SK-N-SH treated with all-trans-retinoic acid at 6 μM for 48 hours (cell line): Measurements from ENCODE around the gene AMH.

ENCODE experiments used
- ARNTL ChIP-seq: fragments of 450-650 bp; formaldehyde crosslinking; IDR thresholded peaks from 2 replicates; pipeline ENCODE4 v1.5.0; 2020; ENCODE audit warnings: low read depth, mild to moderate bottlenecking, moderate library complexity, borderline replicate concordance
- CSDC2 ChIP-seq: fragments of 250-450 bp; sonication (Bioruptor Pico); IDR thresholded peaks from 2 replicates; pipeline ENCODE4 v1.5.0; 2020; ENCODE audit warnings: mild to moderate bottlenecking, moderate library complexity
- GLIS3 ChIP-seq: fragments of 250-450 bp; sonication (Bioruptor Pico); IDR thresholded peaks from 2 replicates; pipeline ENCODE4 v1.5.0; 2020; ENCODE audit warnings: mild to moderate bottlenecking, moderate library complexity
- OSR1 ChIP-seq: fragments of 250-450 bp; sonication (Bioruptor Pico); IDR thresholded peaks from 2 replicates; pipeline ENCODE4 v1.8.0; 2022; ENCODE audit warnings: moderate library complexity, mild to moderate bottlenecking, inconsistent platforms
- SNAI2 ChIP-seq: fragments of 250-450 bp; sonication (Bioruptor Pico); IDR thresholded peaks from 2 replicates; pipeline ENCODE4 v1.5.0; 2020; ENCODE audit warnings: mild to moderate bottlenecking, moderate library complexity
- ZC3H10 ChIP-seq: fragments of 250-450 bp; sonication (Bioruptor Pico); IDR thresholded peaks from 2 replicates; pipeline ENCODE4 v1.5.1; 2021; ENCODE audit warnings: mild to moderate bottlenecking, moderate library complexity
- ZFP3 ChIP-seq: fragments of 250-450 bp; sonication (Bioruptor Pico); IDR thresholded peaks from 2 replicates; pipeline ENCODE4 v1.5.0; 2020; ENCODE audit warnings: mild to moderate bottlenecking, moderate library complexity
- ZNF565 ChIP-seq: fragments of 450-650 bp; formaldehyde crosslinking; conservative IDR thresholded peaks from 2 replicates; pipeline ENCODE4 v1.5.0; 2020; ENCODE audit warnings: low read depth, mild to moderate bottlenecking, moderate library complexity
- TF ChIP-seq, protein P1 (sequence below): fragments of 250-450 bp; sonication (Bioruptor Pico); IDR thresholded peaks from 2 replicates; pipeline ENCODE4 v1.5.1; 2021; ENCODE audit warnings: mild to moderate bottlenecking, moderate library complexity
- TF ChIP-seq, protein P2 (sequence below): fragments of 250-450 bp; sonication (Bioruptor Pico); IDR thresholded peaks from 2 replicates; pipeline ENCODE4 v1.5.1; 2020; ENCODE audit warnings: low read depth, mild to moderate bottlenecking, moderate library complexity

DNA sequence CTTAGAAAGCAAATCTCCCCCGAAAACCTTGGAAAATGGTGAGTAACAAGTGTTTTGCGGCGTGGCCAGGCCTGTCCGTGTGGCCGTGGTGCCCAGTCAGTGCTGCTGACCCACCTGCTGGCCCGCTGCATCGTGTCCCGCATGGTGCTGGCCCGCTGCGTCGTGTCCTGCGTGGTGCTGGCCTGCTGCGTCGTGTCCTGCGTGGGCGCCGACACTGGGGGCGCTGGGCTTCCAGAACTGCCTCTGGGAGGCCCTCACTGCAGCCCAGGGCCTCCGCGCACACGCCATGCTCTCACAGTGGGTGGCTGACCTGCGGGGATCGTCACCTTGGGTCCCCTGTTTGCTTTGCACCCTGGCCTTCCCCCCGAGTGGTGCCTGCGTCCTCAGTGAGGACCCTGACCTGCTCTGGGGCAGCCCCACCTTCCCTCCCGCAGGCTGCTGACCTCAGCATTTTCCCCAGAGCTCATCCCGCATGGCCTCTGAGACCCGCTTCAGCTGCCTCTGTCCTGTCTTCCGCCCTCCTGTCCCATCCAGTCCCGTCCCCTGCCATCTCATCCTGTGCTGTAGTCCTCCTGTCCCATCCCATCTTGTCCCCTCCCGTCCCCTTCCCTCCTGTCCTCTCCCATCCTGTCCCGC lies 23.6 kb upstream of the AMH start:
- TF ChIP-seq SNAI2, result no peak
- TF ChIP-seq, protein P1, sequence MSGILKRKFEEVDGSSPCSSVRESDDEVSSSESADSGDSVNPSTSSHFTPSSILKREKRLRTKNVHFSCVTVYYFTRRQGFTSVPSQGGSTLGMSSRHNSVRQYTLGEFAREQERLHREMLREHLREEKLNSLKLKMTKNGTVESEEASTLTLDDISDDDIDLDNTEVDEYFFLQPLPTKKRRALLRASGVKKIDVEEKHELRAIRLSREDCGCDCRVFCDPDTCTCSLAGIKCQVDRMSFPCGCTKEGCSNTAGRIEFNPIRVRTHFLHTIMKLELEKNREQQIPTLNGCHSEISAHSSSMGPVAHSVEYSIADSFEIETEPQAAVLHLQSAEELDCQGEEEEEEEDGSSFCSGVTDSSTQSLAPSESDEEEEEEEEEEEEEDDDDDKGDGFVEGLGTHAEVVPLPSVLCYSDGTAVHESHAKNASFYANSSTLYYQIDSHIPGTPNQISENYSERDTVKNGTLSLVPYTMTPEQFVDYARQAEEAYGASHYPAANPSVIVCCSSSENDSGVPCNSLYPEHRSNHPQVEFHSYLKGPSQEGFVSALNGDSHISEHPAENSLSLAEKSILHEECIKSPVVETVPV (CRISPR knock-in tag), result no peak
- TF ChIP-seq CSDC2 (CRISPR knock-in tag), result no peak
- no peak for TF ChIP-seq ZFP3
- TF ChIP-seq OSR1 (CRISPR knock-in tag), result no peak
- TF ChIP-seq ARNTL (CRISPR knock-in tag), result no peak
- no peak for TF ChIP-seq ZC3H10
- TF ChIP-seq GLIS3, result no peak
- TF ChIP-seq, protein P2, sequence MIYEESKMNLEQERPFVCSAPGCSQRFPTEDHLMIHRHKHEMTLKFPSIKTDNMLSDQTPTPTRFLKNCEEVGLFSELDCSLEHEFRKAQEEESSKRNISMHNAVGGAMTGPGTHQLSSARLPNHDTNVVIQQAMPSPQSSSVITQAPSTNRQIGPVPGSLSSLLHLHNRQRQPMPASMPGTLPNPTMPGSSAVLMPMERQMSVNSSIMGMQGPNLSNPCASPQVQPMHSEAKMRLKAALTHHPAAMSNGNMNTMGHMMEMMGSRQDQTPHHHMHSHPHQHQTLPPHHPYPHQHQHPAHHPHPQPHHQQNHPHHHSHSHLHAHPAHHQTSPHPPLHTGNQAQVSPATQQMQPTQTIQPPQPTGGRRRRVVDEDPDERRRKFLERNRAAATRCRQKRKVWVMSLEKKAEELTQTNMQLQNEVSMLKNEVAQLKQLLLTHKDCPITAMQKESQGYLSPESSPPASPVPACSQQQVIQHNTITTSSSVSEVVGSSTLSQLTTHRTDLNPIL (CRISPR knock-in tag), result no peak
- TF ChIP-seq ZNF565, result no peak
